DOHH2 (cell line): ENCODE data around the gene KLHL36.

Source experiments
- CTCF ChIP-seq: fragments of 200-600 bp; sonication (generic); IDR thresholded peaks from one replicate; pipeline ENCODE4 v1.5.1; 2014; ENCODE audit warnings: antibody characterized with exemption, mild to moderate bottlenecking, low read depth, low read length; ENCODE audit not compliant: poor library complexity, severe bottlenecking
- EZH2phosphoT487 ChIP-seq: fragments of 200-600 bp; sonication (generic); IDR thresholded peaks from 2 replicates; pipeline ENCODE4 v1.6.1; 2017; ENCODE audit warnings: borderline replicate concordance, mild to moderate bottlenecking, antibody characterized with exemption, low read length, moderate library complexity, mixed read lengths

GRCh38 chr16:84649511-84649861, 1.2 kb downstream of the KLHL36 start:
- TF ChIP-seq EZH2phosphoT487 (no peak), CTCF (no peak)
